GM23338 (cell line): ENCODE results near the gene MAD2L2. TPM values are rescaled to one million over a fixed set of nuclear protein-coding genes. Genes with fewer than 3 reads are reported as not detected.

ENCODE experiments used
- ATAC-seq: fragments of 200-7000 bp; cut with Tn5 transposase; 3 replicates; pipeline ENCODE4 v1.9.1; 2020
- DNase-seq: peaks from one replicate; pipeline ENCODE4 v3.0.0-alpha.2; 2015; ENCODE audit warnings: low spot score
- H2AFZ ChIP-seq: fragments of 200-600 bp; sonication (generic); 2 replicates; pipeline ENCODE4 v1.8.0; 2016; ENCODE audit warnings: antibody characterized with exemption, mild to moderate bottlenecking, moderate library complexity
- H3F3A ChIP-seq: fragments of 200-600 bp; sonication (generic); replicated peaks from 2 replicates; pipeline ENCODE4 v1.8.0; 2017; ENCODE audit warnings: antibody characterized with exemption, mixed run types, low read depth
- H3K27ac ChIP-seq: fragments of 200-600 bp; sonication (generic); 2 replicates; pipeline ENCODE4 v1.6.1; 2016; ENCODE audit warnings: low read depth
- H3K27me3 ChIP-seq: fragments of 200-600 bp; sonication (generic); 2 replicates; pipeline ENCODE4 v1.8.0; 2016; ENCODE audit warnings: mild to moderate bottlenecking, mixed run types, moderate library complexity; ENCODE audit not compliant: insufficient read depth
- H3K36me3 ChIP-seq: fragments of 200-600 bp; sonication (generic); 2 replicates; pipeline ENCODE4 v1.8.0; 2016; ENCODE audit warnings: mild to moderate bottlenecking; ENCODE audit not compliant: insufficient read depth
- H3K4me1 ChIP-seq: fragments of 200-600 bp; sonication (generic); 2 replicates; pipeline ENCODE4 v1.8.0; 2016; ENCODE audit warnings: mild to moderate bottlenecking, moderate library complexity; ENCODE audit not compliant: insufficient read depth
- H3K4me2 ChIP-seq: fragments of 200-600 bp; sonication (generic); 2 replicates; pipeline ENCODE4 v1.7.1; 2017; ENCODE audit warnings: mixed run types
- H3K4me3 ChIP-seq: fragments of 200-600 bp; sonication (generic); 2 replicates; pipeline ENCODE4 v1.6.1; 2016; ENCODE audit warnings: mixed run types
- H3K79me2 ChIP-seq: fragments of 200-600 bp; sonication (generic); replicated peaks from 2 replicates; pipeline ENCODE4 v1.8.0; 2017; ENCODE audit warnings: mild to moderate bottlenecking; ENCODE audit not compliant: insufficient read depth
- H3K9me2 ChIP-seq: fragments of 200-600 bp; sonication (generic); 2 replicates; pipeline ENCODE4 v1.8.0; 2017; ENCODE audit not compliant: insufficient read depth
- H4K20me1 ChIP-seq: fragments of 200-600 bp; sonication (generic); replicated peaks from 2 replicates; pipeline ENCODE4 v1.8.0; 2017; ENCODE audit warnings: mild to moderate bottlenecking; ENCODE audit not compliant: insufficient read depth
- H3K27ac Mint-ChIP-seq: 2 replicates; pipeline ENCODE4 v1.8.0; 2020; ENCODE audit warnings: inconsistent platforms, mild to moderate bottlenecking, moderate library complexity, mixed read lengths
- H3K27me3 Mint-ChIP-seq: 3 replicates; pipeline ENCODE4 v1.8.0; 2022; ENCODE audit warnings: low read depth, mild to moderate bottlenecking, moderate library complexity, mixed read lengths, inconsistent platforms; ENCODE audit not compliant: insufficient read depth, poor library complexity
- H3K36me3 Mint-ChIP-seq: 3 replicates; pipeline ENCODE4 v1.8.0; 2021; ENCODE audit warnings: low read depth, mild to moderate bottlenecking, inconsistent platforms, moderate library complexity, mixed read lengths
- H3K4me1 Mint-ChIP-seq: 3 replicates; pipeline ENCODE4 v1.8.0; 2020; ENCODE audit warnings: mild to moderate bottlenecking, inconsistent platforms, mixed read lengths
- H3K4me3 Mint-ChIP-seq: 3 replicates; pipeline ENCODE4 v1.8.0; 2021; ENCODE audit warnings: moderate library complexity, mild to moderate bottlenecking, inconsistent platforms, mixed read lengths
- H3K9me3 Mint-ChIP-seq: 3 replicates; pipeline ENCODE4 v1.8.0; 2020; ENCODE audit warnings: moderate library complexity, mild to moderate bottlenecking, inconsistent platforms, mixed read lengths
- CREB1 ChIP-seq: fragments of 250-450 bp; sonication (Bioruptor Pico); IDR thresholded peaks from 2 replicates; pipeline ENCODE4 v1.5.0; 2020; ENCODE audit warnings: low read depth, mild to moderate bottlenecking, moderate library complexity
- EZH2phosphoT487 ChIP-seq: fragments of 200-600 bp; sonication (generic); IDR thresholded peaks from one replicate; pipeline ENCODE4 v1.8.1; 2018; ENCODE audit warnings: antibody characterized with exemption; ENCODE audit not compliant: unreplicated experiment
- POLR2AphosphoS5 ChIP-seq: IDR thresholded peaks from 2 replicates; pipeline ENCODE4 v1.6.1; 2016; ENCODE audit warnings: antibody characterized with exemption, low read depth
- polyA plus RNA-seq: library from polyadenylated mRNA; unstranded; fragments of >200 nt; fragmentation: Nextera tagmentation; extraction: Ambion mirVana; gene quantifications from 2 replicates; pipeline ENCODE4 v1.2.1, GENCODE V29; 2016
- total RNA-seq: library from RNA; depleted of rRNA; stranded (reverse); fragments of >200 nt; shearing (Covaris generic); gene quantifications from 2 replicates; pipeline ENCODE4 v1.2.3, GENCODE V29; 2014
- TF ChIP-seq, protein P1 (sequence below): fragments of 250-450 bp; sonication (Bioruptor Pico); IDR thresholded peaks from 2 replicates; pipeline ENCODE4 v1.5.0; 2020; ENCODE audit warnings: mild to moderate bottlenecking, moderate library complexity
- TF ChIP-seq, protein P2 (sequence below): IDR thresholded peaks from 2 replicates; pipeline ENCODE4 v1.6.1; 2016; ENCODE audit warnings: antibody characterized with exemption

Gene MAD2L2
- total and polyA plus RNA-seq, 2 experiments from 2014 or later = 498 to 552 TPM

DNA sequence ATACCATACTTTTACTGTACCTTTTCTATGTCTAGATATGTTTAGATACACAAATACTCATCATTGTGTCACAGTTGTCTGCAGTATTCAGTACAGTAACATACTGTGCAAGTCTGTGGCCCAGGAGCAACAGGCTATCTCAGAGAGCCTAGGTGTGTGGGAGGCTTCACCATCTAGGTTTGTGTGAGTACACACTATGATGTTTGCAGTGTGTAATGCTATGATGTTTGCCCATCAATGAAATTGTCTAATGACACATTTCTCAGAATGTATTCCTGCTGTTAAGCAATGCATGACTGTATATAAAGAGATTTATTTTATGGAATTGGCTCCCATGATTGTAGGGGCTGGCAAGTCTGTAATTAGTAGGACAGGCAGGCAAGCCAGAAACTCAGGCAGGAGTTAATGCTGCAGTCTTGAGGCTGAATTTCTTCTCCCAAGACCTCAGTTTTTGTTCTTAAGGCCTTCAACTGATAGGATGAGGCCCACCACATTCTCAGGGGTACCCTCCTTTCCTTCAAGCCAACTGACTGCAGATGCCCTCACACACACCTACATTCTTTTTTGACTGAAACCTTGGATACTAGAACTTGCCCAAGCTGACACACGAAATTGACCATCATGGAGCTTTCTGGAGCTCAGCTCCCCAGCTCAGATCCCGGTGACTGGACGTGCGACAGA is 47.3 kb upstream of the MAD2L2 start:
- Histone ChIP-seq H3K27ac (no peak overlapping the region), H3K27me3 (no peaks in the 10 kb centered on the region), H4K20me1 (no peaks in the 10 kb centered on the region), H3K36me3 (no peaks in the 10 kb centered on the region; the same call in 1 of the 2 replicates), H2AFZ (no peak overlapping the region), H3K9me2 (no peaks in the 10 kb centered on the region), H3F3A (peaks cover 10% of the 10 kb centered on the region; the same call in 1 of the 2 replicates), H3K4me3 (no peak overlapping the region), H3K4me2 (no peak overlapping the region), H3K79me2 (no peaks in the 10 kb centered on the region), H3K4me1 (peaks cover 42% of the 10 kb centered on the region)
- H3K9me3 Mint-ChIP-seq = no peaks in the 10 kb centered on the region
- peaks cover 4% of the 10 kb centered on the region for H3K27me3 Mint-ChIP-seq
- ATAC-seq (no peak), DNase-seq (no peak)
- no peaks in the 10 kb centered on the region for H3K36me3 Mint-ChIP-seq
- H3K27ac Mint-ChIP-seq = no peak overlapping the region
- TF ChIP-seq, protein P1, sequence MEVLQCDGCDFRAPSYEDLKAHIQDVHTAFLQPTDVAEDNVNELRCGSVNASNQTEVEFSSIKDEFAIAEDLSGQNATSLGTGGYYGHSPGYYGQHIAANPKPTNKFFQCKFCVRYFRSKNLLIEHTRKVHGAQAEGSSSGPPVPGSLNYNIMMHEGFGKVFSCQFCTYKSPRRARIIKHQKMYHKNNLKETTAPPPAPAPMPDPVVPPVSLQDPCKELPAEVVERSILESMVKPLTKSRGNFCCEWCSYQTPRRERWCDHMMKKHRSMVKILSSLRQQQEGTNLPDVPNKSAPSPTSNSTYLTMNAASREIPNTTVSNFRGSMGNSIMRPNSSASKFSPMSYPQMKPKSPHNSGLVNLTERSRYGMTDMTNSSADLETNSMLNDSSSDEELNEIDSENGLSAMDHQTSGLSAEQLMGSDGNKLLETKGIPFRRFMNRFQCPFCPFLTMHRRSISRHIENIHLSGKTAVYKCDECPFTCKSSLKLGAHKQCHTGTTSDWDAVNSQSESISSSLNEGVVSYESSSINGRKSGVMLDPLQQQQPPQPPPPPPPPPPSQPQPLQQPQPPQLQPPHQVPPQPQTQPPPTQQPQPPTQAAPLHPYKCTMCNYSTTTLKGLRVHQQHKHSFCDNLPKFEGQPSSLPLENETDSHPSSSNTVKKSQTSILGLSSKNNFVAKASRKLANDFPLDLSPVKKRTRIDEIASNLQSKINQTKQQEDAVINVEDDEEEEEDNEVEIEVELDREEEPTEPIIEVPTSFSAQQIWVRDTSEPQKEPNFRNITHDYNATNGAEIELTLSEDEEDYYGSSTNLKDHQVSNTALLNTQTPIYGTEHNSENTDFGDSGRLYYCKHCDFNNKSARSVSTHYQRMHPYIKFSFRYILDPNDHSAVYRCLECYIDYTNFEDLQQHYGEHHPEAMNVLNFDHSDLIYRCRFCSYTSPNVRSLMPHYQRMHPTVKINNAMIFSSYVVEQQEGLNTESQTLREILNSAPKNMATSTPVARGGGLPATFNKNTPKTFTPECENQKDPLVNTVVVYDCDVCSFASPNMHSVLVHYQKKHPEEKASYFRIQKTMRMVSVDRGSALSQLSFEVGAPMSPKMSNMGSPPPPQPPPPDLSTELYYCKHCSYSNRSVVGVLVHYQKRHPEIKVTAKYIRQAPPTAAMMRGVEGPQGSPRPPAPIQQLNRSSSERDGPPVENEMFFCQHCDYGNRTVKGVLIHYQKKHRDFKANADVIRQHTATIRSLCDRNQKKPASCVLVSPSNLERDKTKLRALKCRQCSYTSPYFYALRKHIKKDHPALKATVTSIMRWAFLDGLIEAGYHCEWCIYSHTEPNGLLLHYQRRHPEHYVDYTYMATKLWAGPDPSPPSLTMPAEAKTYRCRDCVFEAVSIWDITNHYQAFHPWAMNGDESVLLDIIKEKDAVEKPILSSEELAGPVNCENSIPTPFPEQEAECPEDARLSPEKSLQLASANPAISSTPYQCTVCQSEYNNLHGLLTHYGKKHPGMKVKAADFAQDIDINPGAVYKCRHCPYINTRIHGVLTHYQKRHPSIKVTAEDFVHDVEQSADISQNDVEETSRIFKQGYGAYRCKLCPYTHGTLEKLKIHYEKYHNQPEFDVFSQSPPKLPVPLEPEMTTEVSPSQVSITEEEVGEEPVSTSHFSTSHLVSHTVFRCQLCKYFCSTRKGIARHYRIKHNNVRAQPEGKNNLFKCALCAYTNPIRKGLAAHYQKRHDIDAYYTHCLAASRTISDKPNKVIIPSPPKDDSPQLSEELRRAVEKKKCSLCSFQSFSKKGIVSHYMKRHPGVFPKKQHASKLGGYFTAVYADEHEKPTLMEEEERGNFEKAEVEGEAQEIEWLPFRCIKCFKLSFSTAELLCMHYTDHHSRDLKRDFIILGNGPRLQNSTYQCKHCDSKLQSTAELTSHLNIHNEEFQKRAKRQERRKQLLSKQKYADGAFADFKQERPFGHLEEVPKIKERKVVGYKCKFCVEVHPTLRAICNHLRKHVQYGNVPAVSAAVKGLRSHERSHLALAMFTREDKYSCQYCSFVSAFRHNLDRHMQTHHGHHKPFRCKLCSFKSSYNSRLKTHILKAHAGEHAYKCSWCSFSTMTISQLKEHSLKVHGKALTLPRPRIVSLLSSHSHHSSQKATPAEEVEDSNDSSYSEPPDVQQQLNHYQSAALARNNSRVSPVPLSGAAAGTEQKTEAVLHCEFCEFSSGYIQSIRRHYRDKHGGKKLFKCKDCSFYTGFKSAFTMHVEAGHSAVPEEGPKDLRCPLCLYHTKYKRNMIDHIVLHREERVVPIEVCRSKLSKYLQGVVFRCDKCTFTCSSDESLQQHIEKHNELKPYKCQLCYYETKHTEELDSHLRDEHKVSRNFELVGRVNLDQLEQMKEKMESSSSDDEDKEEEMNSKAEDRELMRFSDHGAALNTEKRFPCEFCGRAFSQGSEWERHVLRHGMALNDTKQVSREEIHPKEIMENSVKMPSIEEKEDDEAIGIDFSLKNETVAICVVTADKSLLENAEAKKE = no peak
- TF ChIP-seq CREB1 (no peak), POLR2AphosphoS5 (no peak), EZH2phosphoT487 (no peak)
- TF ChIP-seq, protein P2, sequence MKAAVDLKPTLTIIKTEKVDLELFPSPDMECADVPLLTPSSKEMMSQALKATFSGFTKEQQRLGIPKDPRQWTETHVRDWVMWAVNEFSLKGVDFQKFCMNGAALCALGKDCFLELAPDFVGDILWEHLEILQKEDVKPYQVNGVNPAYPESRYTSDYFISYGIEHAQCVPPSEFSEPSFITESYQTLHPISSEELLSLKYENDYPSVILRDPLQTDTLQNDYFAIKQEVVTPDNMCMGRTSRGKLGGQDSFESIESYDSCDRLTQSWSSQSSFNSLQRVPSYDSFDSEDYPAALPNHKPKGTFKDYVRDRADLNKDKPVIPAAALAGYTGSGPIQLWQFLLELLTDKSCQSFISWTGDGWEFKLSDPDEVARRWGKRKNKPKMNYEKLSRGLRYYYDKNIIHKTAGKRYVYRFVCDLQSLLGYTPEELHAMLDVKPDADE = no peak
- H3K4me1 Mint-ChIP-seq = peaks cover 52% of the 10 kb centered on the region
- no peak overlapping the region for H3K4me3 Mint-ChIP-seq
